ENCODE measurements around the gene HMCN1.

DNA sequence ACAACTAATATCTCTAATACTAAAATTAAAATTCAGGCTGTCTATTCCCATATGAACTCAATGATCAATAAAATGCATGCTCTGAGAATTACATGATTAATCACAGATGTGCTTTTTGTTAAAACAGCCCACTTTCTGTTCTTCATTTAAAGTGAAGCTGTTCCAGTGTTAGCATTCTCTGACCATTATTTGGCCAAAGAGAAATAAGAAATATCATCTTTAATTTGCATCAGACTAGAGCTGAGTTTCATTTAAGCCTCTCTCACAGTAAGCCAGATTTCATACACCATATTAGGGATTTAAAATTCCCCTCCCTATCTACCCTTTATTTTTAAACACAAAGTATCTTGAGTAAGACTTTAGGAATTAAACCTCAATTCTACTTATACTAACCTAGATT, 379.3 kb downstream of the HMCN1 start:
- TF ChIP-seq, protein P1, sequence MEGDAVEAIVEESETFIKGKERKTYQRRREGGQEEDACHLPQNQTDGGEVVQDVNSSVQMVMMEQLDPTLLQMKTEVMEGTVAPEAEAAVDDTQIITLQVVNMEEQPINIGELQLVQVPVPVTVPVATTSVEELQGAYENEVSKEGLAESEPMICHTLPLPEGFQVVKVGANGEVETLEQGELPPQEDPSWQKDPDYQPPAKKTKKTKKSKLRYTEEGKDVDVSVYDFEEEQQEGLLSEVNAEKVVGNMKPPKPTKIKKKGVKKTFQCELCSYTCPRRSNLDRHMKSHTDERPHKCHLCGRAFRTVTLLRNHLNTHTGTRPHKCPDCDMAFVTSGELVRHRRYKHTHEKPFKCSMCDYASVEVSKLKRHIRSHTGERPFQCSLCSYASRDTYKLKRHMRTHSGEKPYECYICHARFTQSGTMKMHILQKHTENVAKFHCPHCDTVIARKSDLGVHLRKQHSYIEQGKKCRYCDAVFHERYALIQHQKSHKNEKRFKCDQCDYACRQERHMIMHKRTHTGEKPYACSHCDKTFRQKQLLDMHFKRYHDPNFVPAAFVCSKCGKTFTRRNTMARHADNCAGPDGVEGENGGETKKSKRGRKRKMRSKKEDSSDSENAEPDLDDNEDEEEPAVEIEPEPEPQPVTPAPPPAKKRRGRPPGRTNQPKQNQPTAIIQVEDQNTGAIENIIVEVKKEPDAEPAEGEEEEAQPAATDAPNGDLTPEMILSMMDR (IDR thresholded peaks at IDR 0.05; ENCODE audit: insufficient read depth, low read length, poor library complexity, severe bottlenecking) = no peak
- TF ChIP-seq EZH2phosphoT487 (conservative IDR thresholded peaks at IDR 0.05; ENCODE audit: low read length) = no peak
